Transverse colon (tissue), 4 donors: Measurements from ENCODE around the gene RABGAP1L.

Experiments used
- EP300 ChIP-seq: sonication (generic); formaldehyde crosslinking; IDR thresholded peaks from one replicate; pipeline ENCODE4 v1.6.1; 2017; ENCODE audit warnings: antibody characterized with exemption, low read depth
- POLR2A ChIP-seq: fragments of 450-650 bp; IDR thresholded peaks from one replicate; pipeline ENCODE4 v1.6.1; 2016; ENCODE audit warnings: antibody characterized with exemption, mild to moderate bottlenecking, moderate library complexity
- POLR2AphosphoS5 ChIP-seq, 3 donors: sonication (generic); formaldehyde crosslinking; IDR thresholded peaks; one replicate each; pipeline ENCODE4 v1.6.1; 2016; ENCODE audit warnings: antibody characterized with exemption in 3 of 3
- TF ChIP-seq, protein P1 (sequence below), 5 experiments: fragments of 200-600 bp in 3 of 5; fragments of 450-650 bp in 2 of 5; sonication (generic) in 3 of 5; IDR thresholded peaks; 1 replicate in 2 of 5; 2 replicates in 3 of 5; pipeline ENCODE4 v1.5.1; 2016 to 2017; ENCODE audit warnings: antibody characterized with exemption in 5 of 5, inconsistent platforms in 3 of 5, mild to moderate bottlenecking in 2 of 5, moderate library complexity in 1 of 5

- TF ChIP-seq, protein P1, sequence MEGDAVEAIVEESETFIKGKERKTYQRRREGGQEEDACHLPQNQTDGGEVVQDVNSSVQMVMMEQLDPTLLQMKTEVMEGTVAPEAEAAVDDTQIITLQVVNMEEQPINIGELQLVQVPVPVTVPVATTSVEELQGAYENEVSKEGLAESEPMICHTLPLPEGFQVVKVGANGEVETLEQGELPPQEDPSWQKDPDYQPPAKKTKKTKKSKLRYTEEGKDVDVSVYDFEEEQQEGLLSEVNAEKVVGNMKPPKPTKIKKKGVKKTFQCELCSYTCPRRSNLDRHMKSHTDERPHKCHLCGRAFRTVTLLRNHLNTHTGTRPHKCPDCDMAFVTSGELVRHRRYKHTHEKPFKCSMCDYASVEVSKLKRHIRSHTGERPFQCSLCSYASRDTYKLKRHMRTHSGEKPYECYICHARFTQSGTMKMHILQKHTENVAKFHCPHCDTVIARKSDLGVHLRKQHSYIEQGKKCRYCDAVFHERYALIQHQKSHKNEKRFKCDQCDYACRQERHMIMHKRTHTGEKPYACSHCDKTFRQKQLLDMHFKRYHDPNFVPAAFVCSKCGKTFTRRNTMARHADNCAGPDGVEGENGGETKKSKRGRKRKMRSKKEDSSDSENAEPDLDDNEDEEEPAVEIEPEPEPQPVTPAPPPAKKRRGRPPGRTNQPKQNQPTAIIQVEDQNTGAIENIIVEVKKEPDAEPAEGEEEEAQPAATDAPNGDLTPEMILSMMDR (IDR thresholded peaks at IDR 0.05), result no peak
- TF ChIP-seq POLR2AphosphoS5 (IDR thresholded peaks at IDR 0.05) (no peak), EP300 (no peak), POLR2A (no peak)
Observed at GRCh38 chr1:174519844-174520243, 360.5 kb downstream of the RABGAP1L start.
